ENCODE measurements around the gene AOX1. TPM values are rescaled to one million over a fixed set of nuclear protein-coding genes. Genes with fewer than 3 reads are reported as not detected.
A peak's percentile ranks its signal among the peaks of the same experiment; 100 is the strongest.

AOX1 gene
- total RNA-seq, 1 experiment from 2014 or later = 0.71 TPM

GRCh38 chr2:200567932-200568331, 17.9 kb upstream of the AOX1 start:
- Histone ChIP-seq H3K4me2 (ENCODE audit: low read length) (no peak overlapping the region), H3K36me3 (ENCODE audit: control insufficient read depth in 1 of 2, insufficient read depth in 2 of 2, low read length in 2 of 2) (peaks cover 0 to 4% of the 10 kb centered on the region in 2 experiments; a peak in 1 of 4 replicates), H3K79me2 (ENCODE audit: insufficient read depth, low read length) (no peaks in the 10 kb centered on the region), H3K9me3 (ENCODE audit: control insufficient read depth in 1 of 2, insufficient read depth in 1 of 2, low read depth in 1 of 2, low read length in 2 of 2) (no peaks in the 10 kb centered on the region), H3K9ac (ENCODE audit: low read length) (no peak overlapping the region), H3K4me3 (replicated peaks in 1 of 2; ENCODE audit: low read depth in 1 of 2, low read length in 2 of 2) (no peak overlapping the region), H3K4me1 (ENCODE audit: control insufficient read depth in 1 of 2, insufficient read depth in 2 of 2, low read length in 2 of 2) (no peaks in the 10 kb centered on the region), H2AFZ (ENCODE audit: low read depth, low read length, poor library complexity, severe bottlenecking) (no peak overlapping the region), H3K27ac (ENCODE audit: low read depth, low read length) (no peak overlapping the region), H3K27me3 (ENCODE audit: insufficient read depth, low read length) (no peaks in the 10 kb centered on the region), H3K9me2 (ENCODE audit: insufficient read depth) (no peaks in the 10 kb centered on the region), H4K20me1 (ENCODE audit: insufficient read depth) (no peaks in the 10 kb centered on the region)
- no TSS peak for BruUV-seq (replicated peaks)
- no peak for TF ChIP-seq REST (IDR thresholded peaks at IDR 0.05; ENCODE audit: low read depth)
- TF ChIP-seq EGR1 (IDR thresholded peaks at IDR 0.05; ENCODE audit: low read depth) = no peak
- TF ChIP-seq CEBPB (IDR thresholded peaks at IDR 0.05; ENCODE audit: low read depth) = no peak
- POLR2A ChIA-PET = no interaction called here
- ATAC-seq (no peak), DNase-seq (ENCODE audit: low read depth, low spot score) (no peak)
- intact Hi-C loops (cut with micrococcal nuclease) = no loop called here
- RAD21 ChIA-PET (ENCODE audit: low non-redundant PET in 1 of 2, low total read pairs in 2 of 2, uncharacterized antibody in 2 of 2, unreplicated experiment in 2 of 2) = no interaction called here
- CTCF ChIA-PET = interaction anchor here (0.9 kb wide), 1 partner anchor 11 kb away, joined by 3 read pairs; no protein-coding TSS in a partner anchor

- Histone ChIP-seq H3K27ac (ENCODE audit: low read depth, low read length) (no peak overlapping the region), H4K20me1 (ENCODE audit: insufficient read depth) (no peaks in the 10 kb centered on the region), H3K4me3 (replicated peaks in 1 of 2; ENCODE audit: low read depth in 1 of 2, low read length in 2 of 2) (no peak overlapping the region), H3K9me2 (ENCODE audit: insufficient read depth) (no peaks in the 10 kb centered on the region), H2AFZ (ENCODE audit: low read depth, low read length, poor library complexity, severe bottlenecking) (no peak overlapping the region), H3K27me3 (ENCODE audit: insufficient read depth, low read length) (no peaks in the 10 kb centered on the region), H3K36me3 (ENCODE audit: control insufficient read depth in 1 of 2, insufficient read depth in 2 of 2, low read length in 2 of 2) (peaks cover 0 to 11% of the 10 kb centered on the region in 2 experiments; a peak in 1 of 4 replicates), H3K9ac (ENCODE audit: low read length) (no peak overlapping the region), H3K9me3 (ENCODE audit: control insufficient read depth in 1 of 2, insufficient read depth in 1 of 2, low read depth in 1 of 2, low read length in 2 of 2) (no peaks in the 10 kb centered on the region), H3K4me2 (ENCODE audit: low read length) (no peak overlapping the region), H3K79me2 (ENCODE audit: insufficient read depth, low read length) (peaks cover 3% of the 10 kb centered on the region; the same call in 1 of the 2 replicates), H3K4me1 (ENCODE audit: control insufficient read depth in 1 of 2, insufficient read depth in 2 of 2, low read length in 2 of 2) (no peaks in the 10 kb centered on the region)
- ChIA-PET RAD21 (ENCODE audit: low non-redundant PET in 1 of 2, low total read pairs in 2 of 2, uncharacterized antibody in 2 of 2, unreplicated experiment in 2 of 2) (no interaction called here), CTCF (interaction anchor here (0.6 to 1.2 kb wide), 3 partner anchors 102 to 130 kb away, joined by 4 to 6 read pairs (median 4); no protein-coding TSS in a partner anchor), POLR2A (no interaction called here)
- ATAC-seq = no peak
- intact Hi-C loops (cut with micrococcal nuclease) = loop anchor here (1.0 to 5.0 kb wide), 2 partner anchors 81 to 127 kb away; no protein-coding TSS in a partner anchor
- no peak for TF ChIP-seq CEBPB (IDR thresholded peaks at IDR 0.05; ENCODE audit: low read depth)
- no peak for TF ChIP-seq ATF3 (IDR thresholded peaks at IDR 0.05)
- peak; percentile 49 for TF ChIP-seq RAD21 (IDR thresholded peaks at IDR 0.05; ENCODE audit: low read depth)
- TF ChIP-seq CTCF (IDR thresholded peaks at IDR 0.05 in 2 of 3, conservative IDR thresholded peaks at IDR 0.05 in 1 of 3; ENCODE audit: borderline replicate concordance in 1 of 3, insufficient read depth in 1 of 3, low read depth in 2 of 3, low read length in 2 of 3) = peak; percentile 34 to 56 (median 53); a peak in 4 of 6 replicates
- no peak for TF ChIP-seq ZFX (IDR thresholded peaks at IDR 0.05)
- no TSS peak for BruUV-seq (replicated peaks)
- no peak for DNase-seq (ENCODE audit: low read depth, low spot score)
Observed at GRCh38 chr2:200575957-200576356, 9.9 kb upstream of the AOX1 start.
